Thoracic aorta endothelial cell (primary cell): Measurements from ENCODE around the gene PRTN3. TPM values are rescaled to one million over a fixed set of nuclear protein-coding genes. Genes with fewer than 3 reads are reported as not detected.

ENCODE experiments used
- small RNA-seq: library from RNA; depleted of rRNA; stranded (forward); fragments of <200 nt; gene quantifications from one replicate; pipeline ENCODE3, GENCODE V24; 2012
- total RNA-seq: library from RNA; depleted of rRNA; stranded (reverse); fragments of >200 nt; gene quantifications from 2 replicates; pipeline ENCODE4 v1.2.3, GENCODE V29; 2012

PRTN3 gene, protein sequence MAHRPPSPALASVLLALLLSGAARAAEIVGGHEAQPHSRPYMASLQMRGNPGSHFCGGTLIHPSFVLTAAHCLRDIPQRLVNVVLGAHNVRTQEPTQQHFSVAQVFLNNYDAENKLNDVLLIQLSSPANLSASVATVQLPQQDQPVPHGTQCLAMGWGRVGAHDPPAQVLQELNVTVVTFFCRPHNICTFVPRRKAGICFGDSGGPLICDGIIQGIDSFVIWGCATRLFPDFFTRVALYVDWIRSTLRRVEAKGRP
- total RNA-seq: not detected in 2 replicates

GRCh38 chr19:840519-841206 lies at the start of gene PRTN3:
Gene PRTN3 (plus strand): TSS chr19:840999. CDS start chr19:841009, 10 bp downstream.

GRCh38 chr19:796692-797527 lies 43.9 kb upstream of the PRTN3 start, which contains the start of gene PTBP1:
Gene PTBP1 (plus strand): TSS chr19:797452. CDS start chr19:797498, 46 bp downstream.

DNA sequence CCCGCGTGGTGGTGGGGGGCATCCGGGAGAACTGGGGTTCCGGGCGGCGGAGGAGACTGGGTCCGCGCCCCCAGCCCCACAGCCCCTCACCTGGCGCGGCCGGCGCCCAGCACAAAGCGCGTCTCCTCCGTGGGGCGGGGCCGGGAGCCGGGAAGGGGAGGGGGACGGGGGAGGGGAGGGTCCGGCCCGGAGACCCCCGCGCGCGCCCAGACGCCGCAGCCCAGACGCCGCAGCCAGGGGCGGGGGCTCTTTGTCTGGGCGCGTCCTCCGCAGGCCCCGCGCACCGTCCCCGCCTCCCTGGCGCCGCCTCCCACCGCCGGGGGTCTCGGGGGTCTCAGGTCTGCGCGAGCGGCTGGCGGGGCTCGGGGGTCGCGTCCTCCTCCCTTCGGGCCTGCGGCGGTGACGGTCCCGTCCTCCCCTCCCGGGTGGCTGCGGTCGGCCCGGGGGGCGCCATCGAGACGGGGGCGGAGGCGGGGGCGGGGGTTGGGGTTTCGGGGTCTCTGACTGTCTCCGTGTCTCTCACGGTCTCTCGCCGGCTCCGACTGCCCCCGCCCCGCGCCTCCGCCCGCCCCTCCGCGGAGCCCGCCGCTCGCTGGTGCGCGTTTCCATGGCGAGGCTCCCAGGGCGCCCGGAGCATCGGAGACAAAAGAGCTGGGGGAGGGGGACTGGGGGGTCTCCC lies 18.8 kb upstream of the PRTN3 start, which contains the start of gene PLPPR3:
Gene PLPPR3 (minus strand): TSS at position 131 of the 679 bp plus-strand sequence. CDS start 396 bp downstream, outside the sequence.

GRCh38 chr19:827710-828321 lies 13.0 kb upstream of the PRTN3 start, which contains the start of gene AZU1:
Gene AZU1 (plus strand): TSS chr19:827837. CDS start chr19:827847, 10 bp downstream.

GRCh38 chr19:852136-853013 lies 11.6 kb downstream of the PRTN3 start, which contains the start of gene ELANE:
Gene ELANE (plus strand): TSS chr19:852303. CDS start chr19:852329, 26 bp downstream.

GRCh38 chr19:858868-859843 lies 18.4 kb downstream of the PRTN3 start, which contains the start of gene CFD:
Gene CFD (plus strand): TSS chr19:859664. CDS start chr19:859690, 26 bp downstream.

DNA sequence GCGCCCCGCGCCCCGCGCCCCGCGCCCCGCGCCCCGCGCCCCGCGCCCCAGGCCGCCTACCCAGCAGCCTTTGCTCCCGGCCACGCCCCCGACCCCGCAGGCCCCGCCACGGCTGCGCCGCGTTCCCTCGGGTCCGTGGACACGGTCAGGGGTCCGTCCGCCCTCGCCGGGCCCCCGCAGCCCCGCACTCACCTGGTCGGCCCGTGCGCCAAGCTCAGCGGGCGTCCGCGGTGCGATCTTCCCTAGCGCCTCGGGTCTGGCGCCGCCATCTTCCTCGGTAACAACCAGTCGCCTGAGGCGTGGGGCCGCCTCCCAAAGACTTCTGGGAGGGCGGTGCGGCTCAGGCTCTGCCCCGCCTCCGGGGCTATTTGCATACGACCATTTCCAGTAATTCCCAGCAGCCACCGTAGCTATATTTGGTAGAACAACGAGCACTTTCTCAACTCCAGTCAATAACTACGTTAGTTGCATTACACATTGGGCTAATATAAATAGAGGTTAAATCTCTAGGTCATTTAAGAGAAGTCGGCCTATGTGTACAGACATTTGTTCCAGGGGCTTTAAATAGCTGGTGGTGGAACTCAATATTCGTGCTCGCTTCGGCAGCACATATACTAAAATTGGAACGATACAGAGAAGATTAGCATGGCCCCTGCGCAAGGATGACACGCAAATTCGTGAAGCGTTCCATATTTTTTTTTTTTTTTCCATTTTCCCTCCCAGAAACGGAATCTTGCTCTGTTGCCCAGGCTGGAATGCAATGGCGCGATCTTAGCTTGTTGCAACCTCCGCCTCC lies 52.3 kb downstream of the PRTN3 start, which contains the start of the genes MED16 and RNU6-9:
Gene MED16 (minus strand): TSS at position 294 of the 796 bp plus-strand sequence. CDS start 2,056 bp downstream, outside the sequence.
Gene RNU6-9 (plus strand): TSS at position 591 of the 796 bp plus-strand sequence.

Small RNA genes within 50 kb of the gene (small RNA-seq; reads per million reads assigned to genes)
- gene MIR3187: not detected
- 7.8 reads per million, percentile 89 among the genes with 10 or more reads in this experiment for gene RNU6-9

Other genes starting within 250 kb of the PRTN3 start
- 33.2 and 37.4 TPM in 2 replicates for gene POLRMT, start 207.5 kb upstream of the PRTN3 start, total RNA-seq
- not detected in 2 replicates for gene FGF22, start 201.1 kb upstream of the PRTN3 start, total RNA-seq
- gene RNF126, start 177.8 kb upstream of the PRTN3 start, total RNA-seq: 43.8 and 46.2 TPM in 2 replicates
- 9.3 and 21.8 TPM in 2 replicates for gene FSTL3, start 164.6 kb upstream of the PRTN3 start, total RNA-seq
- not detected in 2 replicates for gene PRSS57, start 145.5 kb upstream of the PRTN3 start, total RNA-seq
- 6.5 and 9.8 TPM in 2 replicates for gene PALM, start 132.1 kb upstream of the PRTN3 start, total RNA-seq
- gene MISP, start 89.9 kb upstream of the PRTN3 start, total RNA-seq: 0.13 TPM in 1 of 2 replicates, not detected in the other
- 200 and 249 TPM in 2 replicates for gene PTBP1, start 43.5 kb upstream of the PRTN3 start, total RNA-seq
- gene PLPPR3, start 19.0 kb upstream of the PRTN3 start, total RNA-seq: 0.07 and 0.40 TPM in 2 replicates
- gene AZU1, start 13.2 kb upstream of the PRTN3 start, total RNA-seq: not detected in 2 replicates
- gene ELANE, start 11.3 kb downstream of the PRTN3 start, total RNA-seq: not detected in 2 replicates
- 1.1 and 2.3 TPM in 2 replicates for gene CFD, start 18.7 kb downstream of the PRTN3 start, total RNA-seq
- gene MED16, start 52.2 kb downstream of the PRTN3 start, total RNA-seq: 25.5 and 29.4 TPM in 2 replicates
- gene RNU6-9, start 52.5 kb downstream of the PRTN3 start, total RNA-seq: not detected in 2 replicates
- 20.1 and 26.1 TPM in 2 replicates for gene R3HDM4, start 72.2 kb downstream of the PRTN3 start, total RNA-seq
- gene KISS1R, start 76.3 kb downstream of the PRTN3 start, total RNA-seq: not detected in 2 replicates
- 6.9 and 10.0 TPM in 2 replicates for gene ARID3A, start 85.0 kb downstream of the PRTN3 start, total RNA-seq
- 47.2 and 65.5 TPM in 2 replicates for gene WDR18, start 143.3 kb downstream of the PRTN3 start, total RNA-seq
- 0.43 and 0.80 TPM in 2 replicates for gene GRIN3B, start 159.4 kb downstream of the PRTN3 start, total RNA-seq
- 61.7 and 66.5 TPM in 2 replicates for gene TMEM259, start 180.1 kb downstream of the PRTN3 start, total RNA-seq
- not detected in 2 replicates for gene RNU6-2, start 180.5 kb downstream of the PRTN3 start, total RNA-seq
- 140 and 181 TPM in 2 replicates for gene CNN2, start 185.6 kb downstream of the PRTN3 start, total RNA-seq
- gene ABCA7, start 199.1 kb downstream of the PRTN3 start, total RNA-seq: 4.1 and 6.2 TPM in 2 replicates
- gene ARHGAP45, start 226.2 kb downstream of the PRTN3 start, total RNA-seq: 6.8 and 12.9 TPM in 2 replicates